HPDE6-E6E7 (cell line): ENCODE measurements around the gene TMC6.
"Not testable (repeated sequence)": the region's sequence is repeated elsewhere in the genome, so short reads cannot be mapped to it uniquely, and the experiment has no call there.

Experiments
- DNase-seq: peaks from one replicate; pipeline ENCODE4 v3.0.0; 2011; ENCODE audit warnings: missing footprints; ENCODE audit errors: extremely low spot score

Gene TMC6

GRCh38 chr17:78081551-78081950 lies 47.0 kb downstream of the TMC6 start:
- DNase-seq: no peak

GRCh38 chr17:78079253-78079652 lies 49.3 kb downstream of the TMC6 start:
- DNase-seq: no peak

- no peak for DNase-seq
Observed at GRCh38 chr17:78075545-78075944, 53.0 kb downstream of the TMC6 start.

GRCh38 chr17:78075011-78075410 lies 53.5 kb downstream of the TMC6 start:
- no peak for DNase-seq

- DNase-seq: no peak
Observed at GRCh38 chr17:78072961-78073360, 55.6 kb downstream of the TMC6 start.

GRCh38 chr17:78069695-78070094 lies 58.9 kb downstream of the TMC6 start:
- no peak for DNase-seq

- DNase-seq: not testable (repeated sequence)
Observed at GRCh38 chr17:78066976-78067375, 61.6 kb downstream of the TMC6 start.

- DNase-seq: no peak
Observed at GRCh38 chr17:78064708-78065107, 63.8 kb downstream of the TMC6 start.

- DNase-seq: no peak
Observed at GRCh38 chr17:78063489-78063888, 65.1 kb downstream of the TMC6 start.

- no peak for DNase-seq
Observed at GRCh38 chr17:78062596-78062995, 66.0 kb downstream of the TMC6 start.
